Measurements from ENCODE around the gene MAST4.

The MAST4 gene

GRCh38 chr5:67164856-67165525 is 568.8 kb downstream of the MAST4 start:
- Histone ChIP-seq H3K36me3 (ENCODE audit: low read depth) (peaks cover 31% of the 10 kb centered on the region), H3K27me3 (ENCODE audit: insufficient read depth, poor library complexity, severe bottlenecking) (no peaks in the 10 kb centered on the region), H3K9me3 (ENCODE audit: severe bottlenecking) (no peaks in the 10 kb centered on the region), H3K4me1 (ENCODE audit: insufficient read depth, poor library complexity, severe bottlenecking) (peaks cover 19% of the 10 kb centered on the region), H3K4me3 (ENCODE audit: severe bottlenecking) (no peak overlapping the region), H3K27ac (ENCODE audit: poor library complexity, severe bottlenecking) (no peak overlapping the region)
- ATAC-seq (ENCODE audit: low read depth) (no peak), DNase-seq (ENCODE audit: low spot score) (no peak)
- no peak for TF ChIP-seq CTCF (IDR thresholded peaks at IDR 0.05; ENCODE audit: poor library complexity, severe bottlenecking)

GRCh38 chr5:67165526-67166459 is 569.6 kb downstream of the MAST4 start:
- peak; percentile 93 for TF ChIP-seq CTCF (IDR thresholded peaks at IDR 0.05; ENCODE audit: poor library complexity, severe bottlenecking)
- peak overlapping the region; percentile 14 for H3K27ac ChIP-seq (ENCODE audit: poor library complexity, severe bottlenecking)
- H3K36me3 ChIP-seq (ENCODE audit: low read depth): peaks cover 31% of the 10 kb centered on the region
- ATAC-seq (ENCODE audit: low read depth): peak; percentile 75
- peak; percentile 75 for DNase-seq (ENCODE audit: low spot score)
- peaks cover 11% of the 10 kb centered on the region for H3K4me1 ChIP-seq (ENCODE audit: insufficient read depth, poor library complexity, severe bottlenecking)
- no peaks in the 10 kb centered on the region for H3K9me3 ChIP-seq (ENCODE audit: severe bottlenecking)
- no peak overlapping the region for H3K4me3 ChIP-seq (ENCODE audit: severe bottlenecking)
- H3K27me3 ChIP-seq (ENCODE audit: insufficient read depth, poor library complexity, severe bottlenecking): no peaks in the 10 kb centered on the region

- Histone ChIP-seq H3K4me3 (ENCODE audit: severe bottlenecking) (no peak overlapping the region), H3K27ac (ENCODE audit: poor library complexity, severe bottlenecking) (peak overlapping the region; percentile 14), H3K4me1 (ENCODE audit: insufficient read depth, poor library complexity, severe bottlenecking) (peaks cover 2% of the 10 kb centered on the region), H3K27me3 (ENCODE audit: insufficient read depth, poor library complexity, severe bottlenecking) (no peaks in the 10 kb centered on the region), H3K9me3 (ENCODE audit: severe bottlenecking) (no peaks in the 10 kb centered on the region), H3K36me3 (ENCODE audit: low read depth) (peaks cover 25% of the 10 kb centered on the region)
- peak; percentile 68 for TF ChIP-seq CTCF (IDR thresholded peaks at IDR 0.05; ENCODE audit: poor library complexity, severe bottlenecking)
- DNase-seq (ENCODE audit: low spot score) (peak; percentile 64), ATAC-seq (ENCODE audit: low read depth) (peak; percentile 22)
These were observed 570.5 kb downstream of the MAST4 start for GRCh38 chr5:67166460-67167285.

- no peak for TF ChIP-seq CTCF (IDR thresholded peaks at IDR 0.05; ENCODE audit: poor library complexity, severe bottlenecking)
- Histone ChIP-seq H3K27ac (ENCODE audit: poor library complexity, severe bottlenecking) (no peak overlapping the region), H3K27me3 (ENCODE audit: insufficient read depth, poor library complexity, severe bottlenecking) (no peaks in the 10 kb centered on the region), H3K4me1 (ENCODE audit: insufficient read depth, poor library complexity, severe bottlenecking) (peaks cover 2% of the 10 kb centered on the region), H3K4me3 (ENCODE audit: severe bottlenecking) (no peak overlapping the region), H3K36me3 (ENCODE audit: low read depth) (peaks cover 15% of the 10 kb centered on the region; the same call in 1 of the 2 replicates), H3K9me3 (ENCODE audit: severe bottlenecking) (no peaks in the 10 kb centered on the region)
- ATAC-seq (ENCODE audit: low read depth) (no peak), DNase-seq (ENCODE audit: low spot score) (no peak)
These were observed 571.9 kb downstream of the MAST4 start for GRCh38 chr5:67168069-67168468.

Measured in RWPE2 (cell line).